UCSD-AML1 (cell line): Measurements from ENCODE around the gene BNC2.
"Not testable (repeated sequence)": the region's sequence is repeated elsewhere in the genome, so short reads cannot be mapped to it uniquely, and the experiment has no call there.

Experiments
- DNase-seq: peaks from one replicate; lab custom pipeline; 2025; ENCODE audit not compliant: unreplicated experiment; lab: John Stamatoyannopoulos, UW

Gene BNC2

GRCh38 chr9:16516891-16517290 lies 353.6 kb downstream of the BNC2 start:
- DNase-seq: no peak

GRCh38 chr9:16515879-16516301 lies 354.6 kb downstream of the BNC2 start:
- no peak for DNase-seq

- DNase-seq: no peak
These were observed 355.3 kb downstream of the BNC2 start for GRCh38 chr9:16515207-16515606.

GRCh38 chr9:16514131-16514530 lies 356.3 kb downstream of the BNC2 start:
- no peak for DNase-seq

GRCh38 chr9:16512281-16512680 lies 358.2 kb downstream of the BNC2 start:
- no peak for DNase-seq

- DNase-seq: no peak
These were observed 360.0 kb downstream of the BNC2 start for GRCh38 chr9:16510482-16510881.

GRCh38 chr9:16509997-16510396 lies 360.5 kb downstream of the BNC2 start:
- DNase-seq: peak; percentile 46

- DNase-seq: no peak
These were observed 365.3 kb downstream of the BNC2 start for GRCh38 chr9:16505199-16505598.

GRCh38 chr9:16501726-16502125 lies 368.7 kb downstream of the BNC2 start:
- no peak for DNase-seq

- no peak for DNase-seq
These were observed 369.3 kb downstream of the BNC2 start for GRCh38 chr9:16501141-16501540.

GRCh38 chr9:16500386-16500785 lies 370.1 kb downstream of the BNC2 start:
- no peak for DNase-seq

GRCh38 chr9:16499892-16500291 lies 370.6 kb downstream of the BNC2 start:
- DNase-seq: no peak

- DNase-seq: no peak
These were observed 373.6 kb downstream of the BNC2 start for GRCh38 chr9:16496908-16497307.

- DNase-seq: no peak
These were observed 382.6 kb downstream of the BNC2 start for GRCh38 chr9:16487915-16488314.

GRCh38 chr9:16485575-16486321 lies 384.7 kb downstream of the BNC2 start:
- no peak for DNase-seq

GRCh38 chr9:16485160-16485559 lies 385.3 kb downstream of the BNC2 start:
- no peak for DNase-seq

- DNase-seq: no peak
These were observed 385.7 kb downstream of the BNC2 start for GRCh38 chr9:16484744-16485143.

- DNase-seq: no peak
These were observed 386.3 kb downstream of the BNC2 start for GRCh38 chr9:16484180-16484579.

GRCh38 chr9:16482764-16483163 lies 387.7 kb downstream of the BNC2 start:
- no peak for DNase-seq

GRCh38 chr9:16480584-16480983 lies 389.9 kb downstream of the BNC2 start:
- DNase-seq: not testable (repeated sequence)

GRCh38 chr9:16475996-16476395 lies 394.5 kb downstream of the BNC2 start:
- no peak for DNase-seq

GRCh38 chr9:16475257-16475656 lies 395.2 kb downstream of the BNC2 start:
- DNase-seq: no peak

- DNase-seq: no peak
These were observed 401.3 kb downstream of the BNC2 start for GRCh38 chr9:16469184-16469583.
